IPS DF 6.9 (cell line): ENCODE results near the gene OR13C8.

Source experiments
- DNase-seq: peaks from one replicate; pipeline ENCODE4 v3.0.0-alpha.2; 2013; ENCODE audit warnings: low read depth, low spot score
- H3K27ac ChIP-seq: one replicate; pipeline ENCODE4 v1.5.1; 2013; ENCODE audit warnings: low read length, control low read depth
- H3K27me3 ChIP-seq: 2 replicates; pipeline ENCODE4 v1.6.1; 2013; ENCODE audit warnings: mild to moderate bottlenecking, low read length; ENCODE audit not compliant: control insufficient read depth, insufficient read depth
- H3K36me3 ChIP-seq: 2 replicates; pipeline ENCODE4 v1.6.1; 2013; ENCODE audit warnings: low read length; ENCODE audit not compliant: control insufficient read depth, insufficient read depth
- H3K4me1 ChIP-seq: 2 replicates; pipeline ENCODE4 v1.6.1; 2013; ENCODE audit warnings: low read length; ENCODE audit not compliant: control insufficient read depth, insufficient read depth
- H3K4me3 ChIP-seq: 2 replicates; pipeline ENCODE4 v1.5.1; 2013; ENCODE audit warnings: mild to moderate bottlenecking, low read length
- H3K9me3 ChIP-seq: 2 replicates; pipeline ENCODE4 v1.6.1; 2013; ENCODE audit warnings: low read length, inconsistent platforms; ENCODE audit not compliant: control insufficient read depth, insufficient read depth
- whole genome bisulfite sequencing: extraction: QIAGEN DNeasy Blood & Tissue Kit; methylation state at CpG from one replicate; pipeline ENCODE4 v1.1.7; 2013; ENCODE audit warnings: mixed read lengths, missing lambda C conversion rate; ENCODE audit not compliant: insufficient read length, insufficient coverage; 5-methylcytosine and 5-hydroxymethylcytosine counted together

OR13C8 gene

DNA sequence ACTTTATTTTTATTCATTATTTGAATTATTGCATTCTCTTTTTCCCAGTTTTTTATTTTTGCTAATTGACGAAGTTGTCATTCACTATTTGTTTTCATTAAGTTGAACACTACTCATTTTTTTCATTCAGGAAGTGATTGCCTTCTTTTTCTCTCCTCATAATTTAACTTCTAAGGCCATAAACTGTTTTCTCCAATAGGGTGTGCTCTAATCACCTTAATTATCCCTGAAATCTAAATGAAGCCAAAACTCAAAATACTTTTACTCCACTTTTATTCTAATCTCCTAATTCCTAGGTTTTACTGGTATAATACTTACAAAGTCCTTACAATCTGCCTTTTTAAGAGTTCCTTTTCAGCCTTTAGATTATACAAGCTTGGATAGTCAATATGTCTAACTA lies 39.4 kb downstream of the OR13C8 start:
- H3K36me3 ChIP-seq, result no peaks in the 10 kb centered on the region
- no CpG with 5 or more reads among the region's 1 CpG for WGBS
- no peak for DNase-seq

DNA sequence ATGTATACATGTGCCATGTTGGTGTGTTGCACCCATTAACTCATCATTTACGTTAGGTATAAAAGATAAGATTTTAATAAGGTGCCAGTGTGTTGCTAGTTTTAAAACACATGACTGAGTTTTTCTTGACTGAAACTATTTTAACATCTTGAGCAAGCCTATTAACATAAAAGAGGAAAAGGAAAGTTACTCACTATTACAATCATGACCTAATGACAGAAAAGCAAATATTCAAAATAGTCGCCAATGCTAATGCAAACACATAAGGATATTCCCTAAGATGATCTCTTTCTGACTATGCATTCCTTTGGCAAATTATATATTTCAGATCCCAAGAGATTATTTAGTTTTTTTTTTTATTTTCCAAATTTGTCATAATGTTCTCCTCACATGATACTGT lies 42.2 kb downstream of the OR13C8 start:
- WGBS, result no CpG with 5 or more reads among the region's 2 CpGs
- Histone ChIP-seq H3K9me3 (no peaks in the 10 kb centered on the region), H3K27me3 (no peaks in the 10 kb centered on the region), H3K36me3 (no peaks in the 10 kb centered on the region), H3K4me1 (no peaks in the 10 kb centered on the region), H3K4me3 (no peak overlapping the region), H3K27ac (no peak overlapping the region)
- no peak for DNase-seq

More for the DNA sequence above, 39.4 kb downstream of the OR13C8 start:
- Histone ChIP-seq H3K9me3 (no peaks in the 10 kb centered on the region), H3K27ac (no peak overlapping the region), H3K4me3 (no peak overlapping the region), H3K27me3 (no peaks in the 10 kb centered on the region), H3K4me1 (no peaks in the 10 kb centered on the region)

DNA sequence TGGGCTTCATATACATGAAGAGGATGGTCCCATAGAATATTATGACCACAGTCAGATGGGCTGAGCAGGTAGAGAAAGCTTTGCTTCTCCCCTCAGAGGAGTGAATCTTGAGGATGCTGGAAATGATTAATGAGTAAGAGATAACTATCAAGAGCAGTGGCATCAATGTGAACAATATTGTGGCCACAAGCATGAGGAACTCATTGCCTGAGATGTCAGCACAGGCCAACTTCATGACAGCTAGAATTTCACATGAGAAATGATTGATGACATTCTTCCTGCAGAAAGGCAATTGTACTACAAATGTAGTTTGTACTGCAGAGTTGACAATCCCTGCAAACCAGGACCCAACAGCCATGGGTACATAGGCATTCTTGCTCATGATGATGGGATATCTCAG lies 48.5 kb downstream of the OR13C8 start:
- no peak overlapping the region for H3K4me3 ChIP-seq
- H3K4me1 ChIP-seq, result no peaks in the 10 kb centered on the region
- H3K9me3 ChIP-seq, result no peaks in the 10 kb centered on the region
- H3K27ac ChIP-seq, result no peak overlapping the region
- no peaks in the 10 kb centered on the region for H3K36me3 ChIP-seq
- DNase-seq, result no peak
- no peaks in the 10 kb centered on the region for H3K27me3 ChIP-seq

GRCh38 chr9:104618104-104618503 lies 49.1 kb downstream of the OR13C8 start, which contains the start of gene OR13C9:
OR13C9 (minus strand) TSS chr9:104618204; CDS start chr9:104618204, 0 bp downstream.
- Histone ChIP-seq H3K4me1 (no peaks in the 10 kb centered on the region), H3K36me3 (no peaks in the 10 kb centered on the region), H3K27me3 (no peaks in the 10 kb centered on the region), H3K9me3 (no peaks in the 10 kb centered on the region), H3K4me3 (no peak within 1 kb of the TSS), H3K27ac (no peak within 1 kb of the TSS)
- no peak for DNase-seq
- 100% methylated on average over 1 of the region's 2 CpGs for WGBS
